KMS-11 (cell line): ENCODE data around the gene MRAP2.

ENCODE experiments used
- H2AFZ ChIP-seq: fragments of 200-600 bp; sonication (generic); 2 replicates; pipeline ENCODE4 v1.6.1; 2016; ENCODE audit warnings: antibody characterized with exemption, mixed run types, low read depth
- H3K27ac ChIP-seq: fragments of 200-600 bp; sonication (generic); 2 replicates; pipeline ENCODE4 v1.6.1; 2016; ENCODE audit warnings: mild to moderate bottlenecking, mixed run types
- H3K27me3 ChIP-seq: fragments of 200-600 bp; sonication (generic); 2 replicates; pipeline ENCODE4 v1.6.1; 2017; ENCODE audit warnings: mild to moderate bottlenecking, low read depth, mixed run types, moderate library complexity; ENCODE audit not compliant: insufficient read depth
- H3K36me3 ChIP-seq: fragments of 200-600 bp; sonication (generic); 2 replicates; pipeline ENCODE4 v1.6.1; 2017; ENCODE audit warnings: mild to moderate bottlenecking, mixed run types; ENCODE audit not compliant: insufficient read depth
- H3K4me1 ChIP-seq: fragments of 200-600 bp; sonication (generic); 2 replicates; pipeline ENCODE4 v1.6.1; 2016; ENCODE audit warnings: mild to moderate bottlenecking, low read depth, mixed run types; ENCODE audit not compliant: poor library complexity, severe bottlenecking
- H3K4me2 ChIP-seq: fragments of 200-600 bp; sonication (generic); 2 replicates; pipeline ENCODE4 v1.7.0; 2016; ENCODE audit warnings: mild to moderate bottlenecking, mixed run types
- H3K4me3 ChIP-seq: fragments of 200-600 bp; sonication (generic); IDR thresholded peaks from 2 replicates; pipeline ENCODE4 v1.6.1; 2017; ENCODE audit warnings: low read depth, low read length, mixed read lengths; ENCODE audit not compliant: insufficient read depth
- H3K79me2 ChIP-seq: fragments of 200-600 bp; sonication (generic); 2 replicates; pipeline ENCODE4 v1.6.1; 2016; ENCODE audit warnings: low read depth, mixed run types; ENCODE audit not compliant: insufficient read depth
- H3K9ac ChIP-seq: fragments of 200-600 bp; sonication (generic); 2 replicates; pipeline ENCODE4 v1.6.1; 2016; ENCODE audit warnings: mild to moderate bottlenecking, mixed run types
- H4K20me1 ChIP-seq: fragments of 200-600 bp; sonication (generic); 2 replicates; pipeline ENCODE4 v1.6.1; 2016; ENCODE audit warnings: mild to moderate bottlenecking, mixed run types; ENCODE audit not compliant: insufficient read depth
- TF ChIP-seq, protein P1 (sequence below): fragments of 200-600 bp; sonication (generic); conservative IDR thresholded peaks from 2 replicates; pipeline ENCODE4 v1.6.1; 2017; ENCODE audit warnings: low read depth, mild to moderate bottlenecking, antibody characterized with exemption, low read length, moderate library complexity, mixed read lengths

The MRAP2 gene

DNA sequence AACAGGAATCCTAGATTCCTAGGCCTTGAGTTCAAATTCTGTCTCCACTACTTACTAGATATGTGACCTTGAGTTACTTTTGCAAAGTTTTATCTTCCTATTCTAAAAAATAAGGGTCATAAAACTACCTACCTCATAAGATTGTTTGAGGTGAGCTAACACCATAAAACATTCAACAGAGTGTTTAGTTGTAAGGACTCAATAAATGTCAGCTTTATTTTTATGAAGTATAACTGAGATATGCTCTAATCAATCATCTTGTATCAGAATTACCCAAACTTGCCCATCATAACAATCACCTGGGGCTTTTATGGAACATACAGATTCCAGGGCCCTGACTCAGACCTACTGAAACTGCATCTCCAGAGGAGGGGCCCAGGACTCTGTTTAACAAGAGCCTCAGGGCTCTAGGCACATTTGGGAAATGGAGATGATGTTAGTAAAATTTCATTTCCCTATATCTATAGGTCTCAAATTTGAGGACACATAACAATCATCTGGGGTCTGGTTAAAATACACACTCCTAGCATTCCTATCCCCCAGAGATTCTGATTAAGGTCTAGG is 35.5 kb upstream of the MRAP2 start:
- Histone ChIP-seq H3K4me2 (no peak overlapping the region), H3K36me3 (no peaks in the 10 kb centered on the region), H2AFZ (no peak overlapping the region), H3K9ac (no peak overlapping the region), H3K79me2 (no peaks in the 10 kb centered on the region), H4K20me1 (no peaks in the 10 kb centered on the region), H3K4me3 (no peak overlapping the region), H3K27me3 (no peaks in the 10 kb centered on the region), H3K27ac (no peak overlapping the region), H3K4me1 (no peaks in the 10 kb centered on the region)
- TF ChIP-seq, protein P1, sequence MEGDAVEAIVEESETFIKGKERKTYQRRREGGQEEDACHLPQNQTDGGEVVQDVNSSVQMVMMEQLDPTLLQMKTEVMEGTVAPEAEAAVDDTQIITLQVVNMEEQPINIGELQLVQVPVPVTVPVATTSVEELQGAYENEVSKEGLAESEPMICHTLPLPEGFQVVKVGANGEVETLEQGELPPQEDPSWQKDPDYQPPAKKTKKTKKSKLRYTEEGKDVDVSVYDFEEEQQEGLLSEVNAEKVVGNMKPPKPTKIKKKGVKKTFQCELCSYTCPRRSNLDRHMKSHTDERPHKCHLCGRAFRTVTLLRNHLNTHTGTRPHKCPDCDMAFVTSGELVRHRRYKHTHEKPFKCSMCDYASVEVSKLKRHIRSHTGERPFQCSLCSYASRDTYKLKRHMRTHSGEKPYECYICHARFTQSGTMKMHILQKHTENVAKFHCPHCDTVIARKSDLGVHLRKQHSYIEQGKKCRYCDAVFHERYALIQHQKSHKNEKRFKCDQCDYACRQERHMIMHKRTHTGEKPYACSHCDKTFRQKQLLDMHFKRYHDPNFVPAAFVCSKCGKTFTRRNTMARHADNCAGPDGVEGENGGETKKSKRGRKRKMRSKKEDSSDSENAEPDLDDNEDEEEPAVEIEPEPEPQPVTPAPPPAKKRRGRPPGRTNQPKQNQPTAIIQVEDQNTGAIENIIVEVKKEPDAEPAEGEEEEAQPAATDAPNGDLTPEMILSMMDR = no peak

GRCh38 chr6:84001119-84001518 is 32.5 kb upstream of the MRAP2 start:
- Histone ChIP-seq H3K79me2 (no peaks in the 10 kb centered on the region), H3K36me3 (no peaks in the 10 kb centered on the region), H3K4me3 (no peak overlapping the region), H2AFZ (no peak overlapping the region), H3K4me2 (no peak overlapping the region), H3K27ac (no peak overlapping the region), H3K4me1 (no peaks in the 10 kb centered on the region), H3K27me3 (no peaks in the 10 kb centered on the region), H4K20me1 (no peaks in the 10 kb centered on the region), H3K9ac (no peak overlapping the region)
- TF ChIP-seq, protein P1 = no peak

GRCh38 chr6:84002226-84002625 is 31.3 kb upstream of the MRAP2 start:
- no peak overlapping the region for H3K4me2 ChIP-seq
- no peaks in the 10 kb centered on the region for H3K79me2 ChIP-seq
- no peaks in the 10 kb centered on the region for H3K36me3 ChIP-seq
- H3K4me1 ChIP-seq = no peaks in the 10 kb centered on the region
- TF ChIP-seq, protein P1 = no peak
- no peaks in the 10 kb centered on the region for H3K27me3 ChIP-seq
- H4K20me1 ChIP-seq = no peaks in the 10 kb centered on the region
- no peak overlapping the region for H2AFZ ChIP-seq
- H3K9ac ChIP-seq = no peak overlapping the region
- H3K27ac ChIP-seq = no peak overlapping the region
- no peak overlapping the region for H3K4me3 ChIP-seq

DNA sequence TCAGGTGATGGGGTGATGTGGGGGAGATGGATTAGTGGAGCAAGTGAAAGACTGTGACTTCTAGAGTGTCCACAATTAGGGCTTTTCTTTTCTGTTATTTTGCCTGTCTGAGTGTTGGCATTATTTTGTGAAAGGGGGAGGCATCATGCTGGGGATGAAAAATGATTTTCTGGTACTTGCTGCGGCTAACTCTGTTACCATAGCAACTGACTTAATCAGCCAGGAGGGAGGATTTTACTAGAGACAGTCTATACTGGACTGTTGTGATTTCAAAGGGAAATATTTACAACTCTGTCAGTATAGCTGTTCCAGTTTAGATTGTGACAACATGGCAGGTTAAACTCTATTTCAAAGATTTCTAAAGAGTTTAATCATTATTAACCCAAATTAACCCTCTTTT is 30.4 kb upstream of the MRAP2 start:
- no peaks in the 10 kb centered on the region for H3K4me1 ChIP-seq
- H3K27me3 ChIP-seq = no peaks in the 10 kb centered on the region
- H4K20me1 ChIP-seq = no peaks in the 10 kb centered on the region
- H3K79me2 ChIP-seq = no peaks in the 10 kb centered on the region
- H2AFZ ChIP-seq = no peak overlapping the region
- TF ChIP-seq, protein P1 = no peak
- H3K4me3 ChIP-seq = no peak overlapping the region
- H3K36me3 ChIP-seq = no peaks in the 10 kb centered on the region
- no peak overlapping the region for H3K9ac ChIP-seq
- no peak overlapping the region for H3K27ac ChIP-seq
- no peak overlapping the region for H3K4me2 ChIP-seq
